ENCODE results near the gene TMEM61. TPM values are rescaled to one million over a fixed set of nuclear protein-coding genes. Genes with fewer than 3 reads are reported as not detected.
"Not testable (repeated sequence)": the region's sequence is repeated elsewhere in the genome, so short reads cannot be mapped to it uniquely, and the experiment has no call there.

Gene TMEM61
- 1 to 10 TPM; 2.0 to 3.6 TPM for total RNA-seq

- DNase-seq: peak; percentile 43 to 67 (median 60)
- peak; percentile 85 for ATAC-seq
- H3K4me3 ChIP-seq: peak within 1 kb of the TSS; percentile 15 to 44
- TF ChIP-seq, protein P1, sequence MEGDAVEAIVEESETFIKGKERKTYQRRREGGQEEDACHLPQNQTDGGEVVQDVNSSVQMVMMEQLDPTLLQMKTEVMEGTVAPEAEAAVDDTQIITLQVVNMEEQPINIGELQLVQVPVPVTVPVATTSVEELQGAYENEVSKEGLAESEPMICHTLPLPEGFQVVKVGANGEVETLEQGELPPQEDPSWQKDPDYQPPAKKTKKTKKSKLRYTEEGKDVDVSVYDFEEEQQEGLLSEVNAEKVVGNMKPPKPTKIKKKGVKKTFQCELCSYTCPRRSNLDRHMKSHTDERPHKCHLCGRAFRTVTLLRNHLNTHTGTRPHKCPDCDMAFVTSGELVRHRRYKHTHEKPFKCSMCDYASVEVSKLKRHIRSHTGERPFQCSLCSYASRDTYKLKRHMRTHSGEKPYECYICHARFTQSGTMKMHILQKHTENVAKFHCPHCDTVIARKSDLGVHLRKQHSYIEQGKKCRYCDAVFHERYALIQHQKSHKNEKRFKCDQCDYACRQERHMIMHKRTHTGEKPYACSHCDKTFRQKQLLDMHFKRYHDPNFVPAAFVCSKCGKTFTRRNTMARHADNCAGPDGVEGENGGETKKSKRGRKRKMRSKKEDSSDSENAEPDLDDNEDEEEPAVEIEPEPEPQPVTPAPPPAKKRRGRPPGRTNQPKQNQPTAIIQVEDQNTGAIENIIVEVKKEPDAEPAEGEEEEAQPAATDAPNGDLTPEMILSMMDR (IDR thresholded peaks at IDR 0.05): no peak
- TF ChIP-seq POLR2A (IDR thresholded peaks at IDR 0.05): peak in 2 of 3 donors; percentile 22 to 25
- peaks cover 14% of the 10 kb centered on the region for H3K4me1 ChIP-seq
- no peaks in the 10 kb centered on the region for H3K27me3 ChIP-seq
- 2 to 8% methylated on average over 7 to 66 of the region's 69 CpGs for WGBS, 2 donors
- peak within 1 kb of the TSS; percentile 9 to 40 (median 14) for H3K27ac ChIP-seq
- no peaks in the 10 kb centered on the region for H3K9me3 ChIP-seq
- intact Hi-C loops (cut with DNase I): no loop called here
- H3K36me3 ChIP-seq (replicated peaks in 1 of 2; ENCODE audit: insufficient read depth in 1 of 2, low read depth in 2 of 2): no peaks in the 10 kb centered on the region
Measured at GRCh38 chr1:54980528-54981241, at the start of gene TMEM61. Gene TMEM61 (plus strand): TSS chr1:54980628. CDS start chr1:54981066, 438 bp downstream.

- DNase-seq (no peak), ATAC-seq (no peak)
- Histone ChIP-seq H3K36me3 (replicated peaks in 1 of 2; ENCODE audit: insufficient read depth in 1 of 2, low read depth in 2 of 2) (no peaks in the 10 kb centered on the region), H3K27me3 (no peaks in the 10 kb centered on the region), H3K9me3 (no peaks in the 10 kb centered on the region), H3K4me3 (no peak overlapping the region), H3K27ac (no peak overlapping the region), H3K4me1 (no peaks in the 10 kb centered on the region)
- TF ChIP-seq, protein P1 (IDR thresholded peaks at IDR 0.05): no peak
- no peak for TF ChIP-seq POLR2A (IDR thresholded peaks at IDR 0.05)
- 82 to 91% methylated on average over 1 of the region's 1 CpG for WGBS, 2 donors
- intact Hi-C loops (cut with DNase I): no loop called here
Measured at GRCh38 chr1:54931275-54931840, 49.1 kb upstream of the TMEM61 start.

DNA sequence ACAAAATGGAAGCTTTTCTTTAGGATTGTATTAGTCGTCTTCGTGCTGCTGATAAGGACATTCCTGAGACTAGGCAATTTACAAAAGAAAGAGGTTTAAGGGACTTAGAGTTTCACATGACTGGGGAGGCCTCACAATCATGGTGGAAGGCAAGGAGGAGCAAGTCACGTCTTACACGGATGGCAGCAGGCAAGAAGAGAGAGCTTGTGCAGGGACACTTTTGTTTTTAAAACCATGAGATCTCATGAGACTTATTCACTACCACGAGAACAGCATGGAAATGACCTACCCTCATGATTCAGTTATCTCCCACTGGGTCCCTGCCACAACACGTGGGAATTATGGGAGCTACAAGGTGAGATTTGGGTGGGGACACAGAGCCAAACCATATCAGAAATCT, 46.3 kb upstream of the TMEM61 start:
- H3K27ac ChIP-seq; H3K36me3 ChIP-seq (replicated peaks in 1 of 2; ENCODE audit: insufficient read depth in 1 of 2, low read depth in 2 of 2); H3K9me3 ChIP-seq; ATAC-seq; H3K27me3 ChIP-seq; intact Hi-C loops (cut with DNase I); H3K4me1 ChIP-seq; H3K4me3 ChIP-seq; DNase-seq: not testable (repeated sequence)
- 81 to 92% methylated on average over 6 of the region's 6 CpGs for WGBS, 2 donors

- intact Hi-C loops (cut with DNase I): no loop called here
- no peak for ATAC-seq
- Histone ChIP-seq H3K36me3 (replicated peaks in 1 of 2; ENCODE audit: insufficient read depth in 1 of 2, low read depth in 2 of 2) (no peaks in the 10 kb centered on the region), H3K9me3 (no peaks in the 10 kb centered on the region), H3K27ac (no peak overlapping the region), H3K4me3 (no peak overlapping the region), H3K4me1 (no peaks in the 10 kb centered on the region), H3K27me3 (no peaks in the 10 kb centered on the region)
- no peak for TF ChIP-seq POLR2A (IDR thresholded peaks at IDR 0.05)
- TF ChIP-seq, protein P1 (IDR thresholded peaks at IDR 0.05): no peak
- no peak for DNase-seq
Measured at GRCh38 chr1:54934869-54935268, 45.6 kb upstream of the TMEM61 start.

- no peaks in the 10 kb centered on the region for H3K27me3 ChIP-seq
- H3K9me3 ChIP-seq: no peaks in the 10 kb centered on the region
- WGBS, 2 donors: 86 to 87% methylated on average over 4 of the region's 4 CpGs
- H3K4me1 ChIP-seq: no peaks in the 10 kb centered on the region
- no peak for TF ChIP-seq POLR2A (IDR thresholded peaks at IDR 0.05)
- TF ChIP-seq, protein P1 (IDR thresholded peaks at IDR 0.05): no peak
- H3K36me3 ChIP-seq (replicated peaks in 1 of 2; ENCODE audit: insufficient read depth in 1 of 2, low read depth in 2 of 2): no peaks in the 10 kb centered on the region
- H3K4me3 ChIP-seq: no peak overlapping the region
- intact Hi-C loops (cut with DNase I): no loop called here
- no peak overlapping the region for H3K27ac ChIP-seq
- ATAC-seq (no peak), DNase-seq (no peak)
Measured at GRCh38 chr1:54936791-54937190, 43.6 kb upstream of the TMEM61 start.
